Right lobe of liver (tissue), 6 donors: ENCODE measurements around the gene PTGFRN. TPM values are rescaled to one million over a fixed set of nuclear protein-coding genes. Genes with fewer than 3 reads are reported as not detected.

Experiments
- ATAC-seq, 4 donors: fragments of 200-7000 bp; cut with Tn5 transposase; one replicate each; pipeline ENCODE4 v1.9.1; 2020; ENCODE audit warnings: mild to moderate bottlenecking in 4 of 4, moderate library complexity in 4 of 4
- DNase-seq, 3 donors: peaks; one replicate each; pipeline ENCODE4 v3.0.0-alpha.2; 2020
- H3K27ac ChIP-seq, 3 donors: fragments of 200-600 bp; one replicate each; pipeline ENCODE4 v1.8.0; 2022
- H3K27me3 ChIP-seq, 2 donors: fragments of 200-600 bp; one replicate each; pipeline ENCODE4 v1.8.0; 2022
- H3K36me3 ChIP-seq, 4 donors: fragments of 200-600 bp; sonication (generic) in 1 of 4; one replicate each; pipeline versions ENCODE4 v1.5.1 to v1.8.0; 2017 to 2022; ENCODE audit warnings: control low read depth in 1 of 4
- H3K4me1 ChIP-seq, 4 donors: fragments of 200-600 bp; sonication (generic) in 1 of 4; one replicate each; pipeline versions ENCODE4 v1.5.1 to v1.8.0; 2017 to 2022; ENCODE audit warnings: control low read depth in 1 of 4
- H3K4me3 ChIP-seq, 3 donors: fragments of 200-600 bp; one replicate each; pipeline ENCODE4 v1.8.0; 2022
- H3K9me3 ChIP-seq, 4 donors: fragments of 200-600 bp; sonication (generic) in 1 of 4; one replicate each; pipeline versions ENCODE4 v1.5.1 to v1.8.0; 2017 to 2022; ENCODE audit warnings: control low read depth in 1 of 4
- POLR2A ChIP-seq: fragments of 450-650 bp; IDR thresholded peaks from one replicate; pipeline ENCODE4 v1.6.1; 2017; ENCODE audit warnings: antibody characterized with exemption, mild to moderate bottlenecking
- WGBS: methylation state at CpG from one replicate; pipeline ENCODE4 v1.1.6; 2018; ENCODE audit warnings: low coverage, low lambda C conversion rate; ENCODE audit not compliant: insufficient coverage; ENCODE audit errors: missing lambda C conversion rate; 5-methylcytosine and 5-hydroxymethylcytosine counted together
- intact Hi-C, 2 donors: fragments of 100-400 bp; cut with DNase I; formaldehyde crosslinking; loops; one replicate each; pipeline versions ENCODE4 v1.11.2 to v1.14.1; 2022
- total RNA-seq, 6 experiments: library from RNA; depleted of rRNA in 2 of 6; stranded (reverse); fragments of >200 nt in 2 of 6; fragmentation: NEBNext Ultra II Directional in 3 of 6; extraction: Animal tissue kit (Norgen Biotek cat#: 25700) in 3 of 6; gene quantifications; one replicate each; pipeline versions ENCODE4 v1.1.0 to v1.2.4, GENCODE V29; 2016 to 2023
- TF ChIP-seq, protein P1 (sequence below), 4 donors: fragments of 200-600 bp in 3 of 4; fragments of 450-650 bp in 1 of 4; IDR thresholded peaks; one replicate each; pipeline versions ENCODE4 v1.5.1 to v1.8.0; 2016 to 2022; ENCODE audit warnings: antibody characterized with exemption in 4 of 4, mild to moderate bottlenecking in 2 of 4
- donor health status: DM: no; HTN: yes; CAD: no.
- donor health status: DM: no; HTN: no; CAD: no.
- donor health status: DM: no; HTN: no; CAD: no.
- donor health status: DM: no; HTN: yes; CAD: no.
- donor health status: DM: no; HTN: yes; CAD: no.

The PTGFRN gene
- total RNA-seq, 6 experiments from 2014 or later, result 12.6 to 28.1 (median 17.5) TPM

DNA sequence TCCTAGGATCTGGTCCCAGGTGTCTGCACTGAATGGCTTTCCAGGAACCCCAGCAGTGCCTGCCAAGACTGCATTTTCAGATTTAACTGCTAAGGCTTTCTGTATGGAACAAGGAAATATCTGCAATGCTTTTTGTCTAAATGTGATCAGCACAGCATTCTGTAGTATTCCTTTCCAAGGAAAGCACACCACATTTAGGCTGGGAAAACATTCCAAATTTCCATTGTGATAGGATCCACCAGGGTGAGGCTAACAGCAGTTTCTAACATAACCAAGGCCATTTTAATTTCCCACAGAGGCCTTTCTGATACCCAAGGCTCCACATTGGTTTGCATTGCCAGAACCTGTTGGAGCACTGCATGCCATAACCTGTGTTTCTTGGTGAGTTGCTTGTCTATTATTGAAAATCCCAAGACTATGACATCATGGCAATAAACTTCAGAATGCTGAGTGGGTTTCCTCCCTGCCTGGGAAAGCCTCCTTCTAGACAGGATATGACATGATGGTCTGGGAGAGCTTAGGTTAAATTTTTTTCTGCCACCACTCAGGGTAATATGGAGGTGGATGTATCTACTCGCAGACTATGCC is 23.3 kb upstream of the PTGFRN start:
- H3K36me3 ChIP-seq, result no peaks in the 10 kb centered on the region
- H3K27ac ChIP-seq, result no peak overlapping the region
- intact Hi-C loops, result no loop called here
- H3K4me1 ChIP-seq, result no peaks in the 10 kb centered on the region
- ATAC-seq, result no peak
- DNase-seq, result no peak
- TF ChIP-seq POLR2A, result no peak
- TF ChIP-seq, protein P1, sequence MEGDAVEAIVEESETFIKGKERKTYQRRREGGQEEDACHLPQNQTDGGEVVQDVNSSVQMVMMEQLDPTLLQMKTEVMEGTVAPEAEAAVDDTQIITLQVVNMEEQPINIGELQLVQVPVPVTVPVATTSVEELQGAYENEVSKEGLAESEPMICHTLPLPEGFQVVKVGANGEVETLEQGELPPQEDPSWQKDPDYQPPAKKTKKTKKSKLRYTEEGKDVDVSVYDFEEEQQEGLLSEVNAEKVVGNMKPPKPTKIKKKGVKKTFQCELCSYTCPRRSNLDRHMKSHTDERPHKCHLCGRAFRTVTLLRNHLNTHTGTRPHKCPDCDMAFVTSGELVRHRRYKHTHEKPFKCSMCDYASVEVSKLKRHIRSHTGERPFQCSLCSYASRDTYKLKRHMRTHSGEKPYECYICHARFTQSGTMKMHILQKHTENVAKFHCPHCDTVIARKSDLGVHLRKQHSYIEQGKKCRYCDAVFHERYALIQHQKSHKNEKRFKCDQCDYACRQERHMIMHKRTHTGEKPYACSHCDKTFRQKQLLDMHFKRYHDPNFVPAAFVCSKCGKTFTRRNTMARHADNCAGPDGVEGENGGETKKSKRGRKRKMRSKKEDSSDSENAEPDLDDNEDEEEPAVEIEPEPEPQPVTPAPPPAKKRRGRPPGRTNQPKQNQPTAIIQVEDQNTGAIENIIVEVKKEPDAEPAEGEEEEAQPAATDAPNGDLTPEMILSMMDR (IDR thresholded peaks at IDR 0.05), result no peak
- H3K4me3 ChIP-seq, result no peak overlapping the region
- WGBS, result no CpG with 5 or more reads among the region's 1 CpG
- H3K27me3 ChIP-seq, result no peaks in the 10 kb centered on the region
- no peaks in the 10 kb centered on the region for H3K9me3 ChIP-seq

DNA sequence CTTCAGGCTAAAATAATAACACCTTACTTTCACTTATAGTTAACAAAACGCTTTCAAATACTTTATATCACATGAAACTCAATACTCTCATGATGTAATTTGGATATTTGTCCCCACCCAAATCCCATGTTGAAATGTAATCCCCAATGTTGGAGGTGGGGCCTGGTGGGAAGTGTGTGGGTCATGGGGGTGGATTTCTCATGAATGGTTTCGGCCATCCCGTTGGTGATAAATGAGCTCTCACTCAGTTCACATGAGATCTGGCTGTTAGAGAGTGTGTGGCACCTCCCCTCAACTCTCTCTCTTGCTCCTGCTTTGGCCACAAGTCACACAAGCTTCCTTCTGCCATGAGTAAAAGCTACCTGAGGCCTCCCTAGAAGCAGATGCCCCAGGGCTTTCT is 22.5 kb upstream of the PTGFRN start:
- Histone ChIP-seq H3K27me3 (no peaks in the 10 kb centered on the region), H3K36me3 (no peaks in the 10 kb centered on the region), H3K9me3 (no peaks in the 10 kb centered on the region), H3K27ac (no peak overlapping the region), H3K4me3 (no peak overlapping the region), H3K4me1 (no peaks in the 10 kb centered on the region)
- ATAC-seq (no peak), DNase-seq (no peak)
- 96% methylated on average over 3 of the region's 3 CpGs for WGBS
- TF ChIP-seq, protein P1 (IDR thresholded peaks at IDR 0.05), result no peak
- no peak for TF ChIP-seq POLR2A
- intact Hi-C loops, result no loop called here

DNA sequence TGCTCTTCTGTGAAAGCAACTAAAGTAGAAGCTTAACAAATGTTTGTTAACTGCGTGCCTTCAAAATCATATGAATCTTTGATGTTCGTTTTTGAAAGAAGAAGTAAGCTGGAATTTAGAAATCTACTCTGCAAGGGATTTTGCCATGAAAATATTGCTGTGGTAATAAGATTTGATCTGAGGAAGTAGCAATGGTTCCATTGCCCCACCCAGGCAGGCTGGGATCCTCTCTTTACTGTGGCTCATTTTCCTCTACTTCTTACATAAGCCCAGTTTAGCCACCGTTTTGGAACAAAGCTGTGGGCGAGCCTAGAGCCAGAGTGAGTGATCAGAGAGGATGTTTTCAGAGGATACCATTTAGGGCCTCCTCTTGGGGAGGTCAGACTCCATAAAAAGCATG is 20.3 kb upstream of the PTGFRN start:
- Histone ChIP-seq H3K9me3 (no peaks in the 10 kb centered on the region), H3K36me3 (no peaks in the 10 kb centered on the region), H3K27me3 (no peaks in the 10 kb centered on the region), H3K27ac (no peak overlapping the region), H3K4me1 (no peaks in the 10 kb centered on the region), H3K4me3 (no peak overlapping the region)
- ATAC-seq (peak in 1 of 4 donors; percentile 38), DNase-seq (no peak)
- intact Hi-C loops, result no loop called here
- WGBS, result 43% methylated on average over 4 of the region's 4 CpGs
- TF ChIP-seq, protein P1 (IDR thresholded peaks at IDR 0.05), result no peak
- no peak for TF ChIP-seq POLR2A

DNA sequence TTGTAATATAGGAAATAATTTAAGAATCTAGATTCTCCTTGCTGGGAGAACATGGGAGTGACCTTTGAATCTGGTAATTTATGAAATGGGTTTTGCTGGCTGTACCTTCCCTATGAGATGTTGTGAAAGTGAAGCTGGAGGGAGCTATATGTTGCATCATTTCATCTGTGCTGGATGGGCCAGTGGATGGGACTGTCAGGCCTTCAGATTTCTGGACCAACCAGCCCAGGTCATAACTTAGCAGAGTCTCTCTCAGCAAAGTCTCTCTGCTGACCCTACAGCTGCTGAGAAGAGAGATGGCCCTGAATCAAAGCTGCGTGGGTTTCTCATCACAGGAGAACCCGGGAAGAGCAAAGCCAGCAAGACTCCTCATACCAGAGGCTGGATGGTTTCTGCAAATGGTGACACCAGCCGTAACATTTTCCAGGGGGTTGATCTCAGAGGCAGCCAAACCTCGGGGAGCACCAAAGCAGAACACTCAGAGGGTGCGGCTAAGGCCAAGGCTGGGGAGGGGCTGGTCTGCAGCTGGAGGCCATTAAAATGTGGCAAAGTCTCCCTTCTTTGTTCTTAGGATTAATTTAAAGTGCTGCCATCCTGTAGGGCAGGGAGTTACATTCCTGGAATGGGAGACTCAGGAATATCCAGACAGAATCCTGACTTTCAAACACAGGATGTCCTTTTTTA is 18.2 kb upstream of the PTGFRN start:
- Histone ChIP-seq H3K27ac (no peak overlapping the region), H3K36me3 (no peaks in the 10 kb centered on the region), H3K27me3 (no peaks in the 10 kb centered on the region), H3K4me1 (no peaks in the 10 kb centered on the region), H3K9me3 (no peaks in the 10 kb centered on the region), H3K4me3 (no peak overlapping the region)
- ATAC-seq, result no peak
- DNase-seq, result no peak
- 76% methylated on average over 4 of the region's 5 CpGs for WGBS
- TF ChIP-seq POLR2A, result no peak
- TF ChIP-seq, protein P1 (IDR thresholded peaks at IDR 0.05), result no peak
- intact Hi-C loops, result no loop called here
